ENCODE measurements around the gene YIPF4. TPM values are rescaled to one million over a fixed set of nuclear protein-coding genes. Genes with fewer than 3 reads are reported as not detected.
"Not testable (repeated sequence)": the region's sequence is repeated elsewhere in the genome, so short reads cannot be mapped to it uniquely, and the experiment has no call there.

The YIPF4 gene
- total RNA-seq, 1 experiment from 2014 or later: 42.4 TPM

DNA sequence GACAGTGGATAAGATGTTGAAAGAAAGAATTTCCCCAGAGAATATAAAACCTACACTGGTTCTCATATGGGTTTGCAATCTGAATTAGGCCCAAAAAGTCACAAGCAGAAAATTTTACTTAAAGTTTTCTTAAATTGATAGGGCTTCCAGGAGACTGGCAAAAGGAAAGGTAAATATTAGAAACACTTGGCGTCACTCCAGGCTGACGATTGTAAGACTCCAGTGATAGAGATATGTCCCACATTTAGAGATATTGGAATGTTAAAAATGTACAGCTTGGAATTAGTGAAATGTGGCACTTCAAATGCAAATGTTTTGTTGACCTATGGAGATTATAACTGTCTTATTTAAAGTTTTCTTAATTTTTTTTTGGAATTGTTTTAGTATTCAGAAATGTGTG is 14.0 kb downstream of the YIPF4 start:
- no peak for DNase-seq
- peaks cover 7% of the 10 kb centered on the region; the same call in 1 of the 2 replicates for H4K20me1 ChIP-seq (ENCODE audit: insufficient read depth)
- TF ChIP-seq EZH2 (IDR thresholded peaks at IDR 0.05; ENCODE audit: low read depth): no peak
- TF ChIP-seq, protein P1, sequence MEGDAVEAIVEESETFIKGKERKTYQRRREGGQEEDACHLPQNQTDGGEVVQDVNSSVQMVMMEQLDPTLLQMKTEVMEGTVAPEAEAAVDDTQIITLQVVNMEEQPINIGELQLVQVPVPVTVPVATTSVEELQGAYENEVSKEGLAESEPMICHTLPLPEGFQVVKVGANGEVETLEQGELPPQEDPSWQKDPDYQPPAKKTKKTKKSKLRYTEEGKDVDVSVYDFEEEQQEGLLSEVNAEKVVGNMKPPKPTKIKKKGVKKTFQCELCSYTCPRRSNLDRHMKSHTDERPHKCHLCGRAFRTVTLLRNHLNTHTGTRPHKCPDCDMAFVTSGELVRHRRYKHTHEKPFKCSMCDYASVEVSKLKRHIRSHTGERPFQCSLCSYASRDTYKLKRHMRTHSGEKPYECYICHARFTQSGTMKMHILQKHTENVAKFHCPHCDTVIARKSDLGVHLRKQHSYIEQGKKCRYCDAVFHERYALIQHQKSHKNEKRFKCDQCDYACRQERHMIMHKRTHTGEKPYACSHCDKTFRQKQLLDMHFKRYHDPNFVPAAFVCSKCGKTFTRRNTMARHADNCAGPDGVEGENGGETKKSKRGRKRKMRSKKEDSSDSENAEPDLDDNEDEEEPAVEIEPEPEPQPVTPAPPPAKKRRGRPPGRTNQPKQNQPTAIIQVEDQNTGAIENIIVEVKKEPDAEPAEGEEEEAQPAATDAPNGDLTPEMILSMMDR (conservative IDR thresholded peaks at IDR 0.05): no peak
- no peak overlapping the region for H3K4me3 ChIP-seq
- H3K9me2 ChIP-seq (ENCODE audit: insufficient read depth): no peaks in the 10 kb centered on the region
- H3K4me1 ChIP-seq (replicated peaks; ENCODE audit: insufficient read depth): peaks cover 26% of the 10 kb centered on the region
- no peak overlapping the region for H3K27ac ChIP-seq
- H2AFZ ChIP-seq: no peak overlapping the region
- 0 out of 2 replicates have a peak, but pooled peaks cover 6% of the 10 kb centered on the region for H3K36me3 ChIP-seq (ENCODE audit: low read depth)
- H3K79me2 ChIP-seq (ENCODE audit: low read depth): peaks cover 24% of the 10 kb centered on the region
- CTCF ChIA-PET: no interaction called here
- no peaks in the 10 kb centered on the region for H3K9me3 ChIP-seq (ENCODE audit: insufficient read depth, low read depth)
- H3K4me2 ChIP-seq: no peak overlapping the region
- no peaks in the 10 kb centered on the region for H3K27me3 ChIP-seq (ENCODE audit: insufficient read depth, low read depth)
- no TSS peak for BruUV-seq (replicated peaks)
- intact Hi-C loops (cut with micrococcal nuclease; ENCODE audit: unreplicated experiment): no loop called here
- POLR2A ChIA-PET (ENCODE audit: unreplicated experiment): interaction anchor here (0.7 kb wide), 1 partner anchor 10 kb away, joined by 4 read pairs; no protein-coding TSS in a partner anchor
- peaks cover 18% of the 10 kb centered on the region for H3F3A ChIP-seq (ENCODE audit: insufficient read depth, low read depth)

DNA sequence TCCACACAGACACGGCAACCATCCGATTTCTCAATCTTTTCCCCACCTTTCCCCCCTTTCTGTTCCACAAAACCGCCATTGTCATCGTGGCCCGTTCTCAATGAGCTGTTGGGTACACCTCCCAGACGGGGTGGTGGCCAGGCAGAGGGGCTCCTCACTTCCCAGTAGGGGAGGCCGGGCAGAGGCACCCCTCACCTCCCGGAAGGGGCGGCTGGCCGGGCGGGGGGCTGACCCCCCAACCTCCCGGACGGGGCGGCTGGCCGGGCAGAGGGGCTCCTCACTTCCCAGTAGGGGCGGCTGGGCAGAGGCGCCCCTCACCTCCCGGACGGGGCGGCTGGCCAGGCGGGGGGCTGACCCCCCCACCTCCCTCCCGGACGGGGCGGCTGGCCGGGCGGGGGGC is 15.8 kb downstream of the YIPF4 start:
- H3K4me2 ChIP-seq; intact Hi-C loops (cut with micrococcal nuclease; ENCODE audit: unreplicated experiment); H2AFZ ChIP-seq; H3K4me3 ChIP-seq; H3K9me2 ChIP-seq (ENCODE audit: insufficient read depth); H3K27ac ChIP-seq; H3K27me3 ChIP-seq (ENCODE audit: insufficient read depth, low read depth); H3K9me3 ChIP-seq (ENCODE audit: insufficient read depth, low read depth); BruUV-seq (replicated peaks); CTCF ChIA-PET; POLR2A ChIA-PET (ENCODE audit: unreplicated experiment); DNase-seq; H4K20me1 ChIP-seq (ENCODE audit: insufficient read depth): not testable (repeated sequence)
- Histone ChIP-seq H3F3A (ENCODE audit: insufficient read depth, low read depth) (peaks cover 12% of the 10 kb centered on the region; the same call in 1 of the 2 replicates), H3K36me3 (ENCODE audit: low read depth) (0 out of 2 replicates have a peak, but pooled peaks cover 10% of the 10 kb centered on the region), H3K4me1 (replicated peaks; ENCODE audit: insufficient read depth) (peaks cover 19% of the 10 kb centered on the region), H3K79me2 (ENCODE audit: low read depth) (peaks cover 17% of the 10 kb centered on the region)

DNA sequence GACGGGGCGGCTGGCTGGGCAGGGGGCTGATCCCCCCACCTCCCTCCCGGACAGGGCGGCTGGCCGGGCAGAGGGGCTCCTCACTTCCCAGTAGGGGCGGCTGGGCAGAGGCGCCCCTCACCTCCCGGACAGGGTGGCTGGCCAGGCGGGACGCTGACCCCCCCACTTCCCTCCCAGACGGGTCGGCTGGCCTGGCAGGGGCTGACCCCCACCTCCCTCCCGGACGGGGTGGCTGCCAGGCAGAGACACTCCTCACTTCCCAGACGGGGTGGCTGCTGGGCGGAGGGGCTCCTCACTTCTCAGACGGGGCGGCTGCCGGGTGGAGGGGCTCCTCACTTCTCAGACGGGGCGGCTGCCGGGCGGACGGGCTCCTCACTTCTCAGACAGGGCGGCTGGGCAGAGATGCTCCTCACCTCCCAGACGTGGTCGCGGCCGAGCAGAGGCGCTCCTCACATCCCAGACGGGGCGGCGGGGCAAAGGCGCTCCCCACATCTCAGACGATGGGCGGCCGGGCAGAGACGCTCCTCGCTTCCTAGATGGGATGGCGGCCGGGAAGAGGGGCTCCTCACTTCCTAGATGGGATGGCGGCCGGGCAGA is 16.4 kb downstream of the YIPF4 start:
- H3K79me2 ChIP-seq (ENCODE audit: low read depth): peaks cover 13% of the 10 kb centered on the region
- H3K27ac ChIP-seq; BruUV-seq (replicated peaks); intact Hi-C loops (cut with micrococcal nuclease; ENCODE audit: unreplicated experiment); H3K4me3 ChIP-seq; H3K27me3 ChIP-seq (ENCODE audit: insufficient read depth, low read depth); CTCF ChIA-PET; H3K9me3 ChIP-seq (ENCODE audit: insufficient read depth, low read depth); H4K20me1 ChIP-seq (ENCODE audit: insufficient read depth); DNase-seq; H3F3A ChIP-seq (ENCODE audit: insufficient read depth, low read depth); H2AFZ ChIP-seq; POLR2A ChIA-PET (ENCODE audit: unreplicated experiment); H3K4me2 ChIP-seq; H3K9me2 ChIP-seq (ENCODE audit: insufficient read depth): not testable (repeated sequence)
- H3K4me1 ChIP-seq (replicated peaks; ENCODE audit: insufficient read depth): peaks cover 14% of the 10 kb centered on the region
- 0 out of 2 replicates have a peak, but pooled peaks cover 10% of the 10 kb centered on the region for H3K36me3 ChIP-seq (ENCODE audit: low read depth)

GRCh38 chr2:32310577-32310976 is 32.9 kb downstream of the YIPF4 start:
- BruUV-seq (replicated peaks): no TSS peak
- H3K4me2 ChIP-seq: no peak overlapping the region
- ChIA-PET CTCF (no interaction called here), POLR2A (ENCODE audit: unreplicated experiment) (no interaction called here)
- DNase-seq: no peak
- peaks cover 12% of the 10 kb centered on the region; the same call in 1 of the 2 replicates for H3K36me3 ChIP-seq (ENCODE audit: low read depth)
- H3K4me1 ChIP-seq (replicated peaks; ENCODE audit: insufficient read depth): no peaks in the 10 kb centered on the region
- intact Hi-C loops (cut with micrococcal nuclease; ENCODE audit: unreplicated experiment): no loop called here
- no peaks in the 10 kb centered on the region for H3K9me3 ChIP-seq (ENCODE audit: insufficient read depth, low read depth)
- H3K9me2 ChIP-seq (ENCODE audit: insufficient read depth): no peaks in the 10 kb centered on the region
- no peak overlapping the region for H3K27ac ChIP-seq
- H3F3A ChIP-seq (ENCODE audit: insufficient read depth, low read depth): peaks cover 14% of the 10 kb centered on the region; the same call in 1 of the 2 replicates
- no peaks in the 10 kb centered on the region for H3K27me3 ChIP-seq (ENCODE audit: insufficient read depth, low read depth)
- no peaks in the 10 kb centered on the region for H3K79me2 ChIP-seq (ENCODE audit: low read depth)
- no peak for TF ChIP-seq EZH2 (IDR thresholded peaks at IDR 0.05; ENCODE audit: low read depth)
- TF ChIP-seq, protein P1 (conservative IDR thresholded peaks at IDR 0.05): no peak
- no peak overlapping the region for H2AFZ ChIP-seq
- H4K20me1 ChIP-seq (ENCODE audit: insufficient read depth): no peaks in the 10 kb centered on the region
- no peak overlapping the region for H3K4me3 ChIP-seq

Measured in PC-9 (cell line).